GM12874 (cell line): ENCODE data around the gene PTHLH.

Experiments used
- TF ChIP-seq, protein P1 (sequence below): IDR thresholded peaks from 2 replicates; pipeline ENCODE4 v1.5.1; 2011; ENCODE audit warnings: low read depth, mild to moderate bottlenecking, control low read depth, low read length, moderate library complexity; ENCODE audit not compliant: insufficient read depth

Gene PTHLH

GRCh38 chr12:27975222-27976136 lies 2.9 kb upstream of the PTHLH start:
- TF ChIP-seq, protein P1, sequence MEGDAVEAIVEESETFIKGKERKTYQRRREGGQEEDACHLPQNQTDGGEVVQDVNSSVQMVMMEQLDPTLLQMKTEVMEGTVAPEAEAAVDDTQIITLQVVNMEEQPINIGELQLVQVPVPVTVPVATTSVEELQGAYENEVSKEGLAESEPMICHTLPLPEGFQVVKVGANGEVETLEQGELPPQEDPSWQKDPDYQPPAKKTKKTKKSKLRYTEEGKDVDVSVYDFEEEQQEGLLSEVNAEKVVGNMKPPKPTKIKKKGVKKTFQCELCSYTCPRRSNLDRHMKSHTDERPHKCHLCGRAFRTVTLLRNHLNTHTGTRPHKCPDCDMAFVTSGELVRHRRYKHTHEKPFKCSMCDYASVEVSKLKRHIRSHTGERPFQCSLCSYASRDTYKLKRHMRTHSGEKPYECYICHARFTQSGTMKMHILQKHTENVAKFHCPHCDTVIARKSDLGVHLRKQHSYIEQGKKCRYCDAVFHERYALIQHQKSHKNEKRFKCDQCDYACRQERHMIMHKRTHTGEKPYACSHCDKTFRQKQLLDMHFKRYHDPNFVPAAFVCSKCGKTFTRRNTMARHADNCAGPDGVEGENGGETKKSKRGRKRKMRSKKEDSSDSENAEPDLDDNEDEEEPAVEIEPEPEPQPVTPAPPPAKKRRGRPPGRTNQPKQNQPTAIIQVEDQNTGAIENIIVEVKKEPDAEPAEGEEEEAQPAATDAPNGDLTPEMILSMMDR: no peak

GRCh38 chr12:27974735-27975221 lies 2.2 kb upstream of the PTHLH start:
- TF ChIP-seq, protein P1: no peak

DNA sequence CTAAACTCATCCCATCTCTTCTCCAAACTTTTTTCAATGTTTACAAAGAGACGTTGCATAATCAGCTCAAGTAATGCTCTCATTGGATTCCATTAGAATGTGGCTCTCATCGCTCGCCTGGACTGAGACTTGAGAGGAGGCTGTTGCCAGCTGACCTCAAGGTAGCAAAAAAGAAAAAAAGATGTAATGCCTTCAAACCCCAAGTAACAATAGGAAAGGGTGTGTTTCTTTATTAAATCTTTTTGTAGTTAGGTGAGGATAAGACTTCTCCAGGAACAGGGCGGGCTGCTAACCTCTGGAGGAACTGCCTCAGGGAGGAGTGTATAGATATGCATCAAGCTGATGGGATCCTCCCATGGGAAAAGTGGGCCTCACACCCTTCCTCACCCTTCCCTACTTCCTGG lies 956 bp upstream of the PTHLH start:
- TF ChIP-seq, protein P1: no peak

GRCh38 chr12:27971606-27972005 lies 927 bp downstream of the PTHLH start:
- TF ChIP-seq, protein P1: no peak

DNA sequence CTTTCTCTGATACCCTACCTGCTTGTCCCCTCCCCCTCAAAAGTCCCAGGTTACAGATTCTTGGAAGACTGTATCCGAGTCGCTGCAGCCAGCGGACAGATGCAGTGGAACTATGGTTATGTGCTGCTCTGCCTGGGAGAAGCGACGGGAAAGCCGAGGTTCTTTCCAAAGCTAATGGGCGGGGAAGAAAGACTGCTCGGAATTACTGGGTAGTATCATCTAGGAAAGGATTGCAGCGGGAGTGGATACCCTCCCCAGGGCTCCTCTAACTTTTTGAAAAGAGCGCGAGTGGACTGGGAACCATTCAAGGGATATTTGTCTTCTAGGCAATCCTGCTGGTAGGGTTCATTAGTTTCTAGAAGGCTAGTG lies 1.4 kb downstream of the PTHLH start:
- TF ChIP-seq, protein P1: no peak

GRCh38 chr12:27970401-27971120 lies 2.0 kb downstream of the PTHLH start:
- TF ChIP-seq, protein P1: no peak

DNA sequence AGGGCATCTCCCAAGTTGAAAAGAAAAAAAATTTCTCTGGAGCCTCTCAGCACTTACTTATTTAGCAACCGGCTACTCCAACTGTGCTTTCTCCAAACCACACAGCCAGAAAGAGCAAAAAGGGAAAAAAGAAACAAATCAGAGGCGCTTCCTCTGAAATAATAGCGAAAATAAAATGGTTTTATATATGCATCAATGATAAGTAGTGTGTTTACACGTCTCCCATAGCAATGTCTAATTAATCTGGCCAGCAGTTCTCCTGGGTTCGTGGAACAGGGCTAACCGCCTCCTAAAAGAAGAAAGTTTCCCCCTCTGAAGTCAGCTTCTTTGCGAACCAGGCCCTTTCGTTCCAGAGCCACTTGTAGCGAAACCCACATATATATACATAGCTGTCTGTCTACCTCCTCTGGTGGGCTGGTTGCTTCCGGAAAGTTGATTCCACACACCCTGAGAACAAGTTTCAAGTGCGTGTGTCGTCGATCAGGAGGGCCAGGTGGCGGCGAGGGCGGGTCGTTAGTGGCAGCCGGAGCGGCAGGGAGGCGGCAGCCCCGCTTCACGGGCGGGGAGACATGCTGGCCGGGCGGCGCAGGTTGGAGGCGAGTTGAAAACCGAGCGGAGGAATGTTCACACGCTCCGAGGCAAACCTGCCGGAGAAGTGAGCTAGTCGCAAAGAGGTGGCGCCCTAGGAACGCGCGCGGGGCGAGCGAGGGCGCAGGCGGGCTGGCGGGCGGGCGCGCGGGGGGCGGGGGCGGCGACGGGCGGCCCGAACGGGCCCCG lies 2.7 kb downstream of the PTHLH start:
- TF ChIP-seq, protein P1: no peak
